Measurements from ENCODE around the gene PPP1CC.
"Not testable (repeated sequence)": the region's sequence is repeated elsewhere in the genome, so short reads cannot be mapped to it uniquely, and the experiment has no call there.

PPP1CC gene

GRCh38 chr12:110742718-110743570 lies at the start of gene PPP1CC:
PPP1CC (minus strand) TSS chr12:110742891; CDS start chr12:110742707, 184 bp downstream.
- DNase-seq (ENCODE audit: low read depth, low spot score), result peak; percentile 79

GRCh38 chr12:110791589-110791988 lies 48.9 kb upstream of the PPP1CC start:
- DNase-seq (ENCODE audit: low read depth, low spot score), result no peak

GRCh38 chr12:110790301-110790700 lies 47.6 kb upstream of the PPP1CC start:
- DNase-seq (ENCODE audit: low read depth, low spot score), result no peak

GRCh38 chr12:110786012-110786411 lies 43.3 kb upstream of the PPP1CC start:
- no peak for DNase-seq (ENCODE audit: low read depth, low spot score)

- DNase-seq (ENCODE audit: low read depth, low spot score), result no peak
These were observed 42.5 kb upstream of the PPP1CC start for GRCh38 chr12:110785240-110785639.

GRCh38 chr12:110782922-110783321 lies 40.2 kb upstream of the PPP1CC start:
- no peak for DNase-seq (ENCODE audit: low read depth, low spot score)

GRCh38 chr12:110782094-110782493 lies 39.4 kb upstream of the PPP1CC start:
- no peak for DNase-seq (ENCODE audit: low read depth, low spot score)

GRCh38 chr12:110780448-110780847 lies 37.8 kb upstream of the PPP1CC start:
- DNase-seq (ENCODE audit: low read depth, low spot score), result no peak

GRCh38 chr12:110778833-110779577 lies 36.3 kb upstream of the PPP1CC start:
- no peak for DNase-seq (ENCODE audit: low read depth, low spot score)

- peak; percentile 51 for DNase-seq (ENCODE audit: low read depth, low spot score)
These were observed 33.7 kb upstream of the PPP1CC start for GRCh38 chr12:110776410-110776809.

- no peak for DNase-seq (ENCODE audit: low read depth, low spot score)
These were observed 33.3 kb upstream of the PPP1CC start for GRCh38 chr12:110775997-110776396.

- no peak for DNase-seq (ENCODE audit: low read depth, low spot score)
These were observed 32.1 kb upstream of the PPP1CC start for GRCh38 chr12:110774824-110775223.

- DNase-seq (ENCODE audit: low read depth, low spot score), result no peak
These were observed 26.3 kb upstream of the PPP1CC start for GRCh38 chr12:110768960-110769359.

GRCh38 chr12:110767863-110768262 lies 25.2 kb upstream of the PPP1CC start:
- DNase-seq (ENCODE audit: low read depth, low spot score), result no peak

GRCh38 chr12:110766311-110767154 lies 23.8 kb upstream of the PPP1CC start:
- DNase-seq (ENCODE audit: low read depth, low spot score), result no peak

GRCh38 chr12:110765572-110765971 lies 22.9 kb upstream of the PPP1CC start:
- not testable (repeated sequence) for DNase-seq (ENCODE audit: low read depth, low spot score)

- no peak for DNase-seq (ENCODE audit: low read depth, low spot score)
These were observed 22.4 kb upstream of the PPP1CC start for GRCh38 chr12:110765111-110765510.

- DNase-seq (ENCODE audit: low read depth, low spot score), result no peak
These were observed 20.9 kb upstream of the PPP1CC start for GRCh38 chr12:110763583-110763982.

GRCh38 chr12:110762891-110763290 lies 20.2 kb upstream of the PPP1CC start:
- no peak for DNase-seq (ENCODE audit: low read depth, low spot score)

GRCh38 chr12:110760204-110760609 lies 17.5 kb upstream of the PPP1CC start:
- no peak for DNase-seq (ENCODE audit: low read depth, low spot score)

- DNase-seq (ENCODE audit: low read depth, low spot score), result no peak
These were observed 16.2 kb upstream of the PPP1CC start for GRCh38 chr12:110758922-110759321.

GRCh38 chr12:110756611-110757010 lies 13.9 kb upstream of the PPP1CC start:
- no peak for DNase-seq (ENCODE audit: low read depth, low spot score)
